ENCODE results near the gene RASA2.
"Not testable (repeated sequence)": the region's sequence is repeated elsewhere in the genome, so short reads cannot be mapped to it uniquely, and the experiment has no call there.

The RASA2 gene

DNA sequence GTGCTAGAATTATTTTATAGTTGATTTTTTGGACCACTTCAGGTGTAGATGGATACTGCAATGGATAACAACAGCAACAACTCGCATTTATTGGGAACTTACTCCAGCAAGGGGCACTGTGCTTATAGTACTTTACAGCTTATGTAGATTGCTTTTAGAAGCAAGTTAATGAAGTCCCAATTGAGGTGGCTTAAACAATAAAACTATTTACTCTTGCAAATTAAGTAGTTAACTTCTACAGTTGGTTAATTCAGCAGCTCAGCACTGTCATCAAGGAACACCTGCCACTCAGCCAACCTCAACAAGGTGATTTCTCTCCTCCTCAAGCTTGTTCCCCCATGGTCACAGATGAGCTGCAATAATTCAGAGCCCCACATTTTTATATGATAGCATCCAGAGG is 124.1 kb downstream of the RASA2 start:
- ChIA-PET CTCF (interaction anchor here (0.6 to 0.7 kb wide), 2 partner anchors 22 to 26 kb away, joined by 3 read pairs; no protein-coding TSS in a partner anchor), POLR2A (ENCODE audit: low non-redundant PET) (no interaction called here)
- no peak overlapping the region for H3K27ac ChIP-seq
- no peak for DNase-seq (ENCODE audit: low spot score)
- TF ChIP-seq, protein P1, sequence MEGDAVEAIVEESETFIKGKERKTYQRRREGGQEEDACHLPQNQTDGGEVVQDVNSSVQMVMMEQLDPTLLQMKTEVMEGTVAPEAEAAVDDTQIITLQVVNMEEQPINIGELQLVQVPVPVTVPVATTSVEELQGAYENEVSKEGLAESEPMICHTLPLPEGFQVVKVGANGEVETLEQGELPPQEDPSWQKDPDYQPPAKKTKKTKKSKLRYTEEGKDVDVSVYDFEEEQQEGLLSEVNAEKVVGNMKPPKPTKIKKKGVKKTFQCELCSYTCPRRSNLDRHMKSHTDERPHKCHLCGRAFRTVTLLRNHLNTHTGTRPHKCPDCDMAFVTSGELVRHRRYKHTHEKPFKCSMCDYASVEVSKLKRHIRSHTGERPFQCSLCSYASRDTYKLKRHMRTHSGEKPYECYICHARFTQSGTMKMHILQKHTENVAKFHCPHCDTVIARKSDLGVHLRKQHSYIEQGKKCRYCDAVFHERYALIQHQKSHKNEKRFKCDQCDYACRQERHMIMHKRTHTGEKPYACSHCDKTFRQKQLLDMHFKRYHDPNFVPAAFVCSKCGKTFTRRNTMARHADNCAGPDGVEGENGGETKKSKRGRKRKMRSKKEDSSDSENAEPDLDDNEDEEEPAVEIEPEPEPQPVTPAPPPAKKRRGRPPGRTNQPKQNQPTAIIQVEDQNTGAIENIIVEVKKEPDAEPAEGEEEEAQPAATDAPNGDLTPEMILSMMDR (conservative IDR thresholded peaks at IDR 0.05; ENCODE audit: low read depth), result no peak

DNA sequence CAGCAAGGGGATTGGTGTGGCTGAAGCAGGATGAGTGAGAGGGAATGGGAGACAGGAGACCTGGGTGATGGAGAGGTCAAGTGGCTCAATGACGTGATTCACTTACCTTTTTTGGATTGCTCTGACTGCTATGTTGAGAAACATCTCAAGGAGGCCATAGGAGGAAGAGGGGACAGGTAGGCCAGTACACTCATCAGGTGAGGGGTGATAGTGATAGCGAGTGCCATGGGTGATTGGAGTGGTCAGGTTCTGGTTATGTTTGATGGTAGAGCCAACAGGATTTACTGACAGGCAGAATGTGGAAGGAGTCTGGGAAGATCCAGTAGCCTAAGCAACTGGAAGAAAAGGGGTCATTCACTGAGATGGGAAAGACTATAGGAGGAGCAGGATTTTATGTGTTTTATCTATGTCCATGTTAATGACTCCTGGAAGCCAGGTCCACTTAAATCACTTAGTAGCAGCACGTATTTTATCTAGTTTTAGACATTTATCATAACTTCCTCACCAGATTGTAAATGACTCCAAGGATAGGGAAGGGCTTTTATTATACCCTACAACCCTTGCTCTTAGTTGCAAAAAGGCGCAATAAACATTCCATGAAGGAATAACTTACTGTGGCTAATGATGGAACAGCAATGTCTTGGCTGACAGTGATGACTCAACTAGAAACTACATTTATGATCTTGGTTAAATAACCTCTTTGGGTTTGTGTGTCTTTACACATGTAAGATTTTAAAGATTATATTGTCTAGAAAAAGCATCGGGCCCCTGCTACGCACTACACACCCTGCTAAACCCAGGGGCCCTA is 131.5 kb downstream of the RASA2 start:
- TF ChIP-seq, protein P1 (conservative IDR thresholded peaks at IDR 0.05; ENCODE audit: low read depth), result no peak
- ChIA-PET POLR2A (ENCODE audit: low non-redundant PET) (no interaction called here), CTCF (no interaction called here)
- no peak for DNase-seq (ENCODE audit: low spot score)
- H3K27ac ChIP-seq, result no peak overlapping the region

DNA sequence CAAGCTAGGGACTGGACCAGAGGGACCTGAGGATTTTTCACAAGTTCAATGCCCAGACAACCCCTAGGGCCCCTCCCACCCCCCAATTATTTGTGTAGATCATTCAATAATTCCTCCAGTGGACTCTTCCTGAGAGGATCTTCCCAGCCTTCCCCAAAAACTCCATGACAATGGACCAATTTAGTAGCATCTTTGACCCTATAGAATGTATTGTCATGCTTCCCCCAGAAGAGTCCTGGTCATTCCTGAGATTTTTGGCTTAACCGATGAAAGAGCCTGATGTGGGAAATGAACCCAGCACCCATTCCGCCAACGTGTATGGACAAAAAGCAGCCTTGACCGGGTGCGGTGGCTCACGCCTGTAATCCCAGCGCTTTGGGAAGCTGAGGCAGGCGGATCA is 132.1 kb downstream of the RASA2 start:
- H3K27ac ChIP-seq, result no peak overlapping the region
- TF ChIP-seq, protein P1 (conservative IDR thresholded peaks at IDR 0.05; ENCODE audit: low read depth), result no peak
- no peak for DNase-seq (ENCODE audit: low spot score)
- ChIA-PET POLR2A (ENCODE audit: low non-redundant PET) (no interaction called here), CTCF (no interaction called here)

DNA sequence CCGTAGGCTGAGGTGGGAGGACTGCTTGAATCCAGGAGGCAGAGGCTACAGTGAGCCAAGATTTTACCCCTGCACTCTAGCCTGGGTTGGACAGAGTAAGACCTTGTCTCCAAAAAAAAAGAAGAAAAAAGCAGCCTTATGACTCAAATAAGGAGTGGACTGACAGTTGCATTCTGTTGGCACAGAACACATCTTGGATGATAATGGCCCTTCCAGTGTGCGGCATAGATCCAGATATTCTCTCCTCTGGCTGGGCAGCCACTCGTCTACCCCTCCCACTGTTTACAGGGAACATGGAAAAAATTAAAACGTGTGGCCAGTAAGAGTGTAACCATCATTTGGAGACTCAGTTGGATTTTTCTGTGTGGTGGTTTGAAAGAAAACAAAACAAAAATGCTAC is 132.6 kb downstream of the RASA2 start:
- POLR2A ChIA-PET (ENCODE audit: low non-redundant PET), result no interaction called here
- CTCF ChIA-PET, result interaction anchor here (1.0 kb wide), 1 partner anchor 308 kb away, joined by 3 read pairs; no protein-coding TSS in a partner anchor
- H3K27ac ChIP-seq, result no peak overlapping the region
- TF ChIP-seq, protein P1 (conservative IDR thresholded peaks at IDR 0.05; ENCODE audit: low read depth), result no peak
- no peak for DNase-seq (ENCODE audit: low spot score)

DNA sequence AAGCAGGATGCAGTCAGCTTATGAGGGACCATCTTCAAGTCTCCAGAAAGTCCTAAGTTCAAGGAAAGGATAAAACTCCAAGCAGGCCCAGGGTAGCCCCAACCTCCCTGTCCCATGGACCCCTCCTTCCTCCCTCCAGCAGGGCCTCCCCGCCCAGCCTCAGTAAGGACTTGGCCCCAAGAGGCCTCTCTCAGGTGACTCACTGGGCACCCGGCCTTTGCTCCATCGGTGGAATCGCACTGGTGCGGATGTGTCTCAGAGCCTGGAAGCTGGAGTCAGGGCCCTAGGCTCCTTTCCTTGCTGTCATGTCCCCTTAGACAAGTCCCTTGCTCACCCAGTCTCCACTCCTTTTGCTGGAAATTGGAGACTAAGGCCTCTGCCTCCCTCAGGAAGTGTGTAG is 136.9 kb downstream of the RASA2 start:
- DNase-seq (ENCODE audit: low spot score), result no peak
- TF ChIP-seq, protein P1 (conservative IDR thresholded peaks at IDR 0.05; ENCODE audit: low read depth), result no peak
- ChIA-PET POLR2A (ENCODE audit: low non-redundant PET) (no interaction called here), CTCF (interaction anchor here (0.5 kb wide), 1 partner anchor 1308 kb away, joined by 5 read pairs; no protein-coding TSS in a partner anchor)
- no peak overlapping the region for H3K27ac ChIP-seq

DNA sequence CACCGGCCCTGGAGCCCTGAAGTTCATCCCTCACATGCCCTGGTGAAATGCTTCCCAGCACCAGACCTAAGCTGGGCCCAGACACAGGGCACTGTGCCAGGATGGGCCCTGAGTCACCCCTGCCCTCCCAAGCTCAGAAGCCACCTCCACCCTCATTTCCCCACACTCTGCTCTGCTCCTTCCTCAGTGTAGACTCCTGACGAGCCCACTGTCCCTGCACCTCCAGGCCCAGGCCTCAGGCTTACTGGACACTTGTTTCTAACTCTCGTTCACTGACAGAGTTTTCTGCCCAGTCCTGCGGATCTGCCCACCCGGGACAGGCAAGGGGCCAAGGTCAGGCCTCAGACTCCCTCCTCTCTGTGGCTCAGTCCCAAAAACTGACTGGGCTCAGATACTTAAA is 138.7 kb downstream of the RASA2 start:
- 0 out of 2 replicates have a peak overlapping the region, but pooled peaks have one; percentile 6 for H3K27ac ChIP-seq
- CTCF ChIA-PET, result no interaction called here
- peak; percentile 53 for DNase-seq (ENCODE audit: low spot score)
- TF ChIP-seq, protein P1 (conservative IDR thresholded peaks at IDR 0.05; ENCODE audit: low read depth), result no peak
- POLR2A ChIA-PET (ENCODE audit: low non-redundant PET), result no interaction called here

DNA sequence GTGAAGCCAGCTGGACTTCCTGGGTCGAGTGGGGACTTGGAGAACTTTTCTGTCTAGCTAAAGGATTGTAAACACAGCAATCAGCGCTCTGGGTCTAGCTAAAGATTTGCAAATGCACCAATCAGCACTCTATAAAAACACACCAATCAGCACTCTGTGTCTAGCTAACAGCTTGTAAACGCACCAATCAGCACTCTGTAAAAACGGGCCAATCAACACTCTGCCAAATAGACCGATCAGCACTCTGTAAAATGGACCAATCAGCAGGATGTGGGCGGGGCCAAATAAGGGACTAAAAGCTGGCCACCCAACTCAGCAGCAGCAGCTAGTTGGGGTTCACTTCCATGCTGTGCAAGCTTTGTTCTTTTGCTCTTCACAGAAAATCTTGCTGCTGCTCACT is 141.5 kb downstream of the RASA2 start:
- POLR2A ChIA-PET (ENCODE audit: low non-redundant PET); CTCF ChIA-PET; DNase-seq (ENCODE audit: low spot score); H3K27ac ChIP-seq: not testable (repeated sequence)

DNA sequence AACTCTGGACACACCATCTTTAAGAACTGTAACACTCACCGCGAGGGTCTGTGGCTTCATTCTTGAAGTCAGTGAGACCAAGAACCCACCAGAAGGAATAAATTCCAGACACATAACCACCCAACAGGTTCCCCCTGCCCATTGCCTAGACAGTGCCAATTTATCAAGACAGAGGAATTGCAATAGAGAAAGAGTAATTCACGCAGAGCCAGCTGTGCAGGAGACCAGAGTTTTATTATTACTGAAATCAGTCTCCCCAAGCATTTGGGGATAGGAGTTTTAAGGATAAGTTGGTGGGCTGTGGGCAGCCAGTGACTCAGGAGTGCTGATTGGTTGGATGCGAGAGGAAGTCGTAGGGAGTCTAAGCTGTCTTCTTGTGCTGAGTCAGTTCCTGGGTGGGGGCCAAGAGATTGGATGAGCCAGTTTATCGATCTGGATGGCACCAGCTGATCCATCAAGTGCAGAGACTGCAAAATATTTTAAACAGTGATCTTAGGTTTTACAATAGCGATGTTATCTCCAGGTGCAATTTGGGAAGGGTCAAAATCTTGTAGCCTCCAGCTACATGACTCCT is 142.1 kb downstream of the RASA2 start:
- CTCF ChIA-PET; POLR2A ChIA-PET (ENCODE audit: low non-redundant PET); H3K27ac ChIP-seq; DNase-seq (ENCODE audit: low spot score): not testable (repeated sequence)
